Astrocyte (in vitro differentiated cells and primary cell): ENCODE measurements around the gene CCR6. TPM values are rescaled to one million over a fixed set of nuclear protein-coding genes. Genes with fewer than 3 reads are reported as not detected.
"Not testable (repeated sequence)": the region's sequence is repeated elsewhere in the genome, so short reads cannot be mapped to it uniquely, and the experiment has no call there.

Source experiments
- DNase-seq: peaks from one replicate; pipeline ENCODE4 v3.0.0-alpha.2; 2010; ENCODE audit warnings: low read depth
- FAIRE-seq: peaks from 2 replicates; lab custom pipeline; 2011; peaks lifted over from hg19 to GRCh38; lab: Jason Lieb, UNC
- H2AFZ ChIP-seq: 2 replicates; pipeline ENCODE4 v1.6.0; 2012; ENCODE audit warnings: low read depth, low read length, inconsistent platforms
- H3K27ac ChIP-seq: 2 replicates; pipeline ENCODE4 v1.5.1; 2011; ENCODE audit warnings: low read depth, low read length, inconsistent platforms
- H3K27me3 ChIP-seq: 2 replicates; pipeline ENCODE4 v1.6.0; 2011; ENCODE audit warnings: low read length, inconsistent platforms; ENCODE audit not compliant: insufficient read depth
- H3K36me3 ChIP-seq: 2 replicates; pipeline ENCODE4 v1.5.1; 2011; ENCODE audit warnings: low read length, inconsistent platforms; ENCODE audit not compliant: insufficient read depth
- H3K4me1 ChIP-seq: 2 replicates; pipeline ENCODE4 v1.5.1; 2011; ENCODE audit warnings: low read length, inconsistent platforms; ENCODE audit not compliant: insufficient read depth
- H3K4me2 ChIP-seq: 2 replicates; pipeline ENCODE4 v1.6.0; 2012; ENCODE audit warnings: low read length, inconsistent platforms
- H3K4me3 ChIP-seq: 2 replicates; pipeline ENCODE4 v1.5.1; 2011; ENCODE audit warnings: low read depth, mild to moderate bottlenecking, low read length, inconsistent platforms; ENCODE audit not compliant: insufficient read depth
- H3K79me2 ChIP-seq: 2 replicates; pipeline ENCODE4 v1.6.0; 2012; ENCODE audit warnings: mild to moderate bottlenecking, low read length, inconsistent platforms; ENCODE audit not compliant: insufficient read depth
- H3K9ac ChIP-seq: 2 replicates; pipeline ENCODE4 v1.6.0; 2012; ENCODE audit warnings: mild to moderate bottlenecking, low read length, inconsistent platforms
- H3K9me3 ChIP-seq: 2 replicates; pipeline ENCODE4 v1.5.1; 2012; ENCODE audit warnings: low read depth, mild to moderate bottlenecking, low read length, inconsistent platforms; ENCODE audit not compliant: insufficient read depth
- H4K20me1 ChIP-seq: 2 replicates; pipeline ENCODE4 v1.6.0; 2012; ENCODE audit warnings: low read length, inconsistent platforms; ENCODE audit not compliant: insufficient read depth
- H3K27ac Mint-ChIP-seq: one replicate; pipeline ENCODE4 v1.8.0; 2021; ENCODE audit warnings: mild to moderate bottlenecking, mixed read lengths; ENCODE audit not compliant: unreplicated experiment
- H3K27me3 Mint-ChIP-seq: one replicate; pipeline ENCODE4 v1.8.0; 2021; ENCODE audit warnings: low read depth, mixed read lengths; ENCODE audit not compliant: unreplicated experiment
- H3K36me3 Mint-ChIP-seq: one replicate; pipeline ENCODE4 v1.8.0; 2021; ENCODE audit warnings: low read depth, mixed read lengths; ENCODE audit not compliant: unreplicated experiment
- H3K4me1 Mint-ChIP-seq: one replicate; pipeline ENCODE4 v1.8.0; 2021; ENCODE audit warnings: low read depth, mixed read lengths; ENCODE audit not compliant: unreplicated experiment
- H3K4me3 Mint-ChIP-seq: one replicate; pipeline ENCODE4 v1.8.0; 2021; ENCODE audit warnings: mild to moderate bottlenecking, moderate library complexity, mixed read lengths; ENCODE audit not compliant: unreplicated experiment
- H3K9me3 Mint-ChIP-seq: one replicate; pipeline ENCODE4 v1.8.0; 2021; ENCODE audit warnings: mild to moderate bottlenecking, mixed read lengths; ENCODE audit not compliant: unreplicated experiment
- total RNA-seq: library from RNA; stranded (reverse); gene quantifications from 2 replicates; pipeline ENCODE4 v1.2.1, GENCODE V29; 2021

The CCR6 gene
- total RNA-seq, 1 donor from 2014 or later, result not detected

- FAIRE-seq, H4K20me1 ChIP-seq, DNase-seq, H3K36me3 Mint-ChIP-seq, H3K79me2 ChIP-seq, H3K36me3 ChIP-seq, H3K9ac ChIP-seq, H3K9me3 ChIP-seq, H3K27me3 Mint-ChIP-seq, H2AFZ ChIP-seq, H3K4me3 Mint-ChIP-seq, H3K4me3 ChIP-seq, H3K27ac ChIP-seq, H3K4me1 ChIP-seq, H3K27ac Mint-ChIP-seq, H3K4me2 ChIP-seq, H3K9me3 Mint-ChIP-seq, H3K27me3 ChIP-seq, H3K4me1 Mint-ChIP-seq: not testable (repeated sequence)
Observed at GRCh38 chr6:167180086-167180485, 57.2 kb downstream of the CCR6 start.

- not testable (repeated sequence) for H3K79me2 ChIP-seq, FAIRE-seq, H2AFZ ChIP-seq, H3K4me2 ChIP-seq, DNase-seq, H3K27ac ChIP-seq, H3K9me3 Mint-ChIP-seq, H3K4me1 Mint-ChIP-seq, H3K27ac Mint-ChIP-seq, H3K4me3 Mint-ChIP-seq, H3K9ac ChIP-seq, H3K27me3 ChIP-seq, H3K4me3 ChIP-seq, H3K9me3 ChIP-seq, H3K36me3 ChIP-seq, H4K20me1 ChIP-seq, H3K4me1 ChIP-seq, H3K27me3 Mint-ChIP-seq, H3K36me3 Mint-ChIP-seq
Observed at GRCh38 chr6:167181351-167181750, 58.5 kb downstream of the CCR6 start.

- not testable (repeated sequence) for H3K27me3 ChIP-seq, H4K20me1 ChIP-seq, H3K4me1 Mint-ChIP-seq, H3K4me2 ChIP-seq, H3K9ac ChIP-seq, H3K27me3 Mint-ChIP-seq, H3K27ac Mint-ChIP-seq, H3K36me3 Mint-ChIP-seq, H3K9me3 ChIP-seq, H3K4me1 ChIP-seq, H3K4me3 ChIP-seq, H3K79me2 ChIP-seq, H3K27ac ChIP-seq, H2AFZ ChIP-seq, DNase-seq, H3K4me3 Mint-ChIP-seq, H3K36me3 ChIP-seq, H3K9me3 Mint-ChIP-seq
- peak; percentile 59 for FAIRE-seq
Observed at GRCh38 chr6:167182913-167183314, 60.0 kb downstream of the CCR6 start.

GRCh38 chr6:167185101-167185500, 62.2 kb downstream of the CCR6 start:
- not testable (repeated sequence) for H3K4me1 ChIP-seq, H3K9ac ChIP-seq, H3K4me3 Mint-ChIP-seq, H3K4me3 ChIP-seq, H2AFZ ChIP-seq, H3K9me3 ChIP-seq, H3K79me2 ChIP-seq, H3K36me3 Mint-ChIP-seq, H3K36me3 ChIP-seq, H3K27me3 ChIP-seq, H3K27ac Mint-ChIP-seq, H3K27me3 Mint-ChIP-seq, H3K27ac ChIP-seq, H4K20me1 ChIP-seq, H3K9me3 Mint-ChIP-seq, H3K4me1 Mint-ChIP-seq, DNase-seq, H3K4me2 ChIP-seq, FAIRE-seq

GRCh38 chr6:167187275-167187674, 64.4 kb downstream of the CCR6 start:
- not testable (repeated sequence) for FAIRE-seq, H3K27ac Mint-ChIP-seq, H3K79me2 ChIP-seq, H3K4me2 ChIP-seq, H3K9ac ChIP-seq, H3K4me1 Mint-ChIP-seq, H3K27me3 ChIP-seq, H3K4me3 Mint-ChIP-seq, H3K4me1 ChIP-seq, H2AFZ ChIP-seq, H3K9me3 Mint-ChIP-seq, H3K27ac ChIP-seq, H3K36me3 ChIP-seq, H3K9me3 ChIP-seq, H3K27me3 Mint-ChIP-seq, H3K4me3 ChIP-seq, H4K20me1 ChIP-seq, H3K36me3 Mint-ChIP-seq, DNase-seq
